PFSK-1 (cell line): ENCODE data around the gene KSR1.

Experiments used
- FOXP2 ChIP-seq: optimal IDR thresholded peaks from 2 replicates; pipeline ENCODE3; 2011; ENCODE audit warnings: borderline replicate concordance, control low read depth, inconsistent platforms; ENCODE audit not compliant: insufficient read depth; ENCODE audit errors: extremely low read length, extremely low read depth
- POLR2AphosphoS5 ChIP-seq: IDR thresholded peaks from 2 replicates; pipeline ENCODE4 v1.6.1; 2012; ENCODE audit warnings: low read depth, mild to moderate bottlenecking, control low read depth, low read length, moderate library complexity
- SIN3A ChIP-seq: IDR thresholded peaks from 2 replicates; pipeline ENCODE4 v1.6.1; 2012; ENCODE audit warnings: mild to moderate bottlenecking, low read length, moderate library complexity, borderline replicate concordance; ENCODE audit not compliant: insufficient read depth
- TAF1 ChIP-seq: IDR thresholded peaks from 2 replicates; pipeline ENCODE4 v1.6.1; 2012; ENCODE audit warnings: low read length, control low read depth, borderline replicate concordance; ENCODE audit not compliant: insufficient read depth
- TF ChIP-seq, protein P1 (sequence below), 2 experiments: IDR thresholded peaks; 2 replicates each; pipeline versions ENCODE4 v1.6.1 to v1.8.0; 2011 to 2012; ENCODE audit warnings: low read depth in 2 of 2, low read length in 2 of 2, control low read depth in 1 of 2, inconsistent platforms in 1 of 2, mild to moderate bottlenecking in 1 of 2, moderate library complexity in 1 of 2; ENCODE audit not compliant: insufficient read depth in 1 of 2

KSR1 gene

DNA sequence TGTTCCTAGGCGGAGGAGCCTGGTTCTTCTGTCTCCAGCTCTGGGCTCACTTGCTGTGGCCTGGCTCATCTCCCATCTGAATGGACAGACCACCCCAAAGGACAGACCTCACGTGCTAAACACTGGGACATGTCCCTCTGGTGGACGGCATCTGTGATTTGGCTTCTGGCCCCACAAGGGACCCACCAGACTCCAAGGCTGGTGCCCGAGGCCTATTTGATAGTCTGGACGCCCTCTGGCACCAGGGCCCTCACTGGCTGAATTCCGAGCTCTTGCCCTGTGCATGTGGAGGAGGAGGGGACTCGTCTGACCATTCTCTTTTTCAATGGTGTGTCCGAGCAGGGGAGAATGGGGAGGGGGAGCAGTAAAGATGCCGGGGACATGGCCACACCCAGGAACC, 112.0 kb downstream of the KSR1 start:
- TF ChIP-seq TAF1 (no peak), FOXP2 (no peak), POLR2AphosphoS5 (no peak), SIN3A (no peak)
- TF ChIP-seq, protein P1, sequence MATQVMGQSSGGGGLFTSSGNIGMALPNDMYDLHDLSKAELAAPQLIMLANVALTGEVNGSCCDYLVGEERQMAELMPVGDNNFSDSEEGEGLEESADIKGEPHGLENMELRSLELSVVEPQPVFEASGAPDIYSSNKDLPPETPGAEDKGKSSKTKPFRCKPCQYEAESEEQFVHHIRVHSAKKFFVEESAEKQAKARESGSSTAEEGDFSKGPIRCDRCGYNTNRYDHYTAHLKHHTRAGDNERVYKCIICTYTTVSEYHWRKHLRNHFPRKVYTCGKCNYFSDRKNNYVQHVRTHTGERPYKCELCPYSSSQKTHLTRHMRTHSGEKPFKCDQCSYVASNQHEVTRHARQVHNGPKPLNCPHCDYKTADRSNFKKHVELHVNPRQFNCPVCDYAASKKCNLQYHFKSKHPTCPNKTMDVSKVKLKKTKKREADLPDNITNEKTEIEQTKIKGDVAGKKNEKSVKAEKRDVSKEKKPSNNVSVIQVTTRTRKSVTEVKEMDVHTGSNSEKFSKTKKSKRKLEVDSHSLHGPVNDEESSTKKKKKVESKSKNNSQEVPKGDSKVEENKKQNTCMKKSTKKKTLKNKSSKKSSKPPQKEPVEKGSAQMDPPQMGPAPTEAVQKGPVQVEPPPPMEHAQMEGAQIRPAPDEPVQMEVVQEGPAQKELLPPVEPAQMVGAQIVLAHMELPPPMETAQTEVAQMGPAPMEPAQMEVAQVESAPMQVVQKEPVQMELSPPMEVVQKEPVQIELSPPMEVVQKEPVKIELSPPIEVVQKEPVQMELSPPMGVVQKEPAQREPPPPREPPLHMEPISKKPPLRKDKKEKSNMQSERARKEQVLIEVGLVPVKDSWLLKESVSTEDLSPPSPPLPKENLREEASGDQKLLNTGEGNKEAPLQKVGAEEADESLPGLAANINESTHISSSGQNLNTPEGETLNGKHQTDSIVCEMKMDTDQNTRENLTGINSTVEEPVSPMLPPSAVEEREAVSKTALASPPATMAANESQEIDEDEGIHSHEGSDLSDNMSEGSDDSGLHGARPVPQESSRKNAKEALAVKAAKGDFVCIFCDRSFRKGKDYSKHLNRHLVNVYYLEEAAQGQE (IDR thresholded peaks at IDR 0.05; ENCODE audit: insufficient read depth in 1 of 2, low read depth in 2 of 2, low read length in 2 of 2): no peak

DNA sequence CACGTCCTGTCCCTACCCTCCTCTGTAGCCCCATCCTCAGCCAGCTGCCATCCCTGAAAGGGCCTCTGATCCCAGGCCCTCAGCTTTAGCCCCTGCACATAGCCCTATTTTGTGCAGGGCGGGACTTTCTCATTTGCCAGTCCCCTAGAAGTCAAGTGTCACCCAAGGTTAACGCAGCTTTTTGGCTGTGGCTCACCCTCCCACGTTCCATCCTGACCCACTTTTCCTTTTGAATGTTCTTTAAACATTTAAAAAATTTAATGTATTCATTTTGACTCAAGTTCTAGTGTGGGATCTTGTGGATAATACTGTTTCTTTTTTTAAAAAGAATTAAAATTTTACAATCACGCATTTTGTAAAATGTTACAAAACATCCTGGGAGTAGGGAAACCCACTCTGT, 112.6 kb downstream of the KSR1 start:
- TF ChIP-seq FOXP2 (no peak), SIN3A (no peak), TAF1 (no peak), POLR2AphosphoS5 (no peak)
- TF ChIP-seq, protein P1 (IDR thresholded peaks at IDR 0.05; ENCODE audit: insufficient read depth in 1 of 2, low read depth in 2 of 2, low read length in 2 of 2): no peak

- TF ChIP-seq, protein P1 (IDR thresholded peaks at IDR 0.05; ENCODE audit: insufficient read depth in 1 of 2, low read depth in 2 of 2, low read length in 2 of 2): no peak
- TF ChIP-seq POLR2AphosphoS5: no peak
- TF ChIP-seq SIN3A: no peak
- no peak for TF ChIP-seq FOXP2
- no peak for TF ChIP-seq TAF1
Measured at GRCh38 chr17:27569257-27569722, 113.0 kb downstream of the KSR1 start.

DNA sequence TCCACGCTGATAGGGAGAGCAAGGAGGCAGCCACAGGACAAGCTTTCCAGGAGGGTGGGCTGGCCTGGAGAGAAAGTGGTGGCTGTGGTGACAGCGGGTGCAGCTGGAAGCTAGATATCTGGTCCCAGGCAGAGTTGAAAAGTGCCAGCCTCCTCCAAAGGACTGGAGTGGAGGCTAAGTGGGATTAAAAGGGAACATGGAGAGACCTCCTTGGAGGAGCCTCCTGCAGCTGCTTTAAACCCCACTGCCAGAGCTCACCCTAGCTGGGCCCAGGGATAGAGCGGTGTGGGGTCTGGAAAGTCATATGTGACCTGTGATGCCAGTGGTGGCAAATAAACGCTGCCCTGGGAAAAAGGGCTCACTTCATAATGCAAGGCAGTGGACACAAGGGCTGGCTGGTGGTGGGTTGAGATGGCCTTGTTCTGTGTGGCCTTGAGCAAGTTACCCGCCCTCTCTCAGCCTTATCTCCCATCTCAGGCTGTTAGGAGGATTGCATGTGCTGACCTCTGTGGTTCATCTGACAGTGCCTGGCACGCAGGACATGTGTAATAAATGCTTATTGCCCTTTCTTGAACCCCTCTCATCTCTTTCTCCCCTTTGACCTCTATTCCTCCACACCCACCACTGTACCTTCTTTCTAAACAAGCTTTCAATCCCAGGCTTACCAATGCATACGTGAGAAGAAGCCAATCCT, 113.8 kb downstream of the KSR1 start:
- no peak for TF ChIP-seq POLR2AphosphoS5
- no peak for TF ChIP-seq FOXP2
- no peak for TF ChIP-seq SIN3A
- no peak for TF ChIP-seq TAF1
- TF ChIP-seq, protein P1 (IDR thresholded peaks at IDR 0.05; ENCODE audit: insufficient read depth in 1 of 2, low read depth in 2 of 2, low read length in 2 of 2): no peak

DNA sequence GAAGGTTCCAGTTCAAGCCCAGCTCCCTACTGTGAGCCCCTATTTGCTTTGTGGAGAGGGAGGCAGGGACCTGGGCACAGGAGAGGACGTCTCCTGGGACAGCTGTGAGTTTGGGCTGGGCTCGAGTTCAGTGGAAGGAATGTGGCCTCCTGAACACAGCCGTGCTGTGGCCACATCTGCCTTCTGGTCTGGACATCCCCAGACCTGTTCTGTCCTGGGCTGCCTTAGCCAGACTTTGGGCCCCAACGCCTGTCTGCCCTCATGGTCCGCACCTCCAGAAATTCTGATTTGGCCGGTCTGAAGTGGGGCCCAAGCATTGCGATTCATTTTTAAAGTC, 114.3 kb downstream of the KSR1 start:
- TF ChIP-seq, protein P1 (IDR thresholded peaks at IDR 0.05; ENCODE audit: insufficient read depth in 1 of 2, low read depth in 2 of 2, low read length in 2 of 2): no peak
- TF ChIP-seq POLR2AphosphoS5 (no peak), SIN3A (no peak), FOXP2 (no peak), TAF1 (no peak)
